Cardiac muscle cell (in vitro differentiated cells and primary cell): Measurements from ENCODE around the gene CPNE4. TPM values are rescaled to one million over a fixed set of nuclear protein-coding genes. Genes with fewer than 3 reads are reported as not detected.

Experiments used
- DNase-seq, 2 donors: peaks; one replicate each; pipeline versions ENCODE4 v3.0.0 to v3.0.0-alpha.2; 2010 to 2017; ENCODE audit warnings: low read depth in 1 of 2, low spot score in 1 of 2
- H3K27ac ChIP-seq: fragments of 200-600 bp; sonication (generic); 2 replicates; pipeline ENCODE4 v1.5.1; 2016
- H3K27me3 ChIP-seq: fragments of 200-600 bp; sonication (generic); 2 replicates; pipeline ENCODE4 v1.6.0; 2016; ENCODE audit warnings: control low read depth
- H3K36me3 ChIP-seq: fragments of 200-600 bp; sonication (generic); 2 replicates; pipeline ENCODE4 v1.5.1; 2016; ENCODE audit warnings: control low read depth
- H3K4me1 ChIP-seq: fragments of 200-600 bp; sonication (generic); 2 replicates; pipeline ENCODE4 v1.8.1; 2017; ENCODE audit warnings: low read depth, mild to moderate bottlenecking, mixed run types
- H3K4me3 ChIP-seq: fragments of 200-600 bp; sonication (generic); 2 replicates; pipeline ENCODE4 v1.5.1; 2016; ENCODE audit warnings: mild to moderate bottlenecking
- H3K9me3 ChIP-seq: fragments of 200-600 bp; sonication (generic); 2 replicates; pipeline ENCODE4 v1.5.1; 2017; ENCODE audit warnings: low read depth, mild to moderate bottlenecking, control low read depth
- polyA plus RNA-seq: library from polyadenylated mRNA; unstranded; fragments of >200 nt; fragmentation: Nextera tagmentation; extraction: Ambion mirVana; gene quantifications from 2 replicates; pipeline ENCODE4 v1.2.1, GENCODE V29; 2016
- total RNA-seq: library from RNA; depleted of rRNA; stranded (reverse); fragments of >200 nt; gene quantifications from 2 replicates; pipeline ENCODE4 v1.2.3, GENCODE V29; 2016
- TF ChIP-seq, protein P1 (sequence below): IDR thresholded peaks from 2 replicates; pipeline ENCODE4 v1.5.1; 2012; ENCODE audit warnings: low read depth, mild to moderate bottlenecking, low read length

CPNE4 gene
- total and polyA plus RNA-seq, 2 experiments from 2014 or later, result 3.3 to 7.6 TPM

DNA sequence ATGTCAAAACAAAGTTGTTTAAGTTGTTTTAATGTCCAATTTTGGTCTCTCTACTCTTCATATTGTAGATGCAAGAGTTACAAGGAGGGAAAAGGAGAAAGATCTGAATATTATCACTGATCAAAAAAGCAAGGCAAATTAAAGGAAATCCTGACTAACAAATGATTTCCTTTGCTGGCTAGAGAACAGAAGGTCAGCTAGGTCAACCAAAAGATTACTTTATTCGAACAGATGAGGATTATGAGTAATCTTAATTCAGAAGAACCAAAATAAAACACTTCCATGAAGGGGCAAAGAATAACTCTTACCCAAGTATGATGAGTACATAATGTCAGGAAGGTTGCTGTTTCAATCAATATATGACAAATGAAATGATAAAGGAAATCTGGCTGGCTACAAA, 33.8 kb downstream of the CPNE4 start:
- Histone ChIP-seq H3K9me3 (no peaks in the 10 kb centered on the region), H3K27ac (no peak overlapping the region), H3K4me1 (no peaks in the 10 kb centered on the region), H3K27me3 (no peaks in the 10 kb centered on the region), H3K4me3 (no peak overlapping the region), H3K36me3 (no peaks in the 10 kb centered on the region)
- TF ChIP-seq, protein P1, sequence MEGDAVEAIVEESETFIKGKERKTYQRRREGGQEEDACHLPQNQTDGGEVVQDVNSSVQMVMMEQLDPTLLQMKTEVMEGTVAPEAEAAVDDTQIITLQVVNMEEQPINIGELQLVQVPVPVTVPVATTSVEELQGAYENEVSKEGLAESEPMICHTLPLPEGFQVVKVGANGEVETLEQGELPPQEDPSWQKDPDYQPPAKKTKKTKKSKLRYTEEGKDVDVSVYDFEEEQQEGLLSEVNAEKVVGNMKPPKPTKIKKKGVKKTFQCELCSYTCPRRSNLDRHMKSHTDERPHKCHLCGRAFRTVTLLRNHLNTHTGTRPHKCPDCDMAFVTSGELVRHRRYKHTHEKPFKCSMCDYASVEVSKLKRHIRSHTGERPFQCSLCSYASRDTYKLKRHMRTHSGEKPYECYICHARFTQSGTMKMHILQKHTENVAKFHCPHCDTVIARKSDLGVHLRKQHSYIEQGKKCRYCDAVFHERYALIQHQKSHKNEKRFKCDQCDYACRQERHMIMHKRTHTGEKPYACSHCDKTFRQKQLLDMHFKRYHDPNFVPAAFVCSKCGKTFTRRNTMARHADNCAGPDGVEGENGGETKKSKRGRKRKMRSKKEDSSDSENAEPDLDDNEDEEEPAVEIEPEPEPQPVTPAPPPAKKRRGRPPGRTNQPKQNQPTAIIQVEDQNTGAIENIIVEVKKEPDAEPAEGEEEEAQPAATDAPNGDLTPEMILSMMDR, result no peak
- DNase-seq, result no peak

DNA sequence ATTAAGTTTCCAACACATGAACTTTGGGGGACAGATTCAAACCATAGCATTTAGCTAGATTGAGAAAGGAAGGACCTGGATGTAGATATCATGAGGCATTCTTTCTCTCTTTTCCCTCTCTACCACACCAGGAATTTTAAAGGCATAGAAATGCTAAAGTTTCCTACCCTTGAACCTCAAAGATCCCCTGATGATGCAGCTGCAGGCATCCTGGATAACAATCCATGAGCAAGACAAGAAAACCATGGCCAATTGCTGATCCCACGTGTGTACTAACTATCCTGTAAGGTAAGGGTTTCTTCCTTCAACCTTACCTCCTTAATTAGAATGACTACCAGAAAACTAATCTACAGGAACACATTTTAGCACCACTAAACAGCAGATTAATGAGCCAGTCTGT, 36.8 kb downstream of the CPNE4 start:
- Histone ChIP-seq H3K36me3 (no peaks in the 10 kb centered on the region), H3K27me3 (no peaks in the 10 kb centered on the region), H3K4me1 (no peaks in the 10 kb centered on the region), H3K4me3 (no peak overlapping the region), H3K27ac (no peak overlapping the region), H3K9me3 (no peaks in the 10 kb centered on the region)
- TF ChIP-seq, protein P1, result no peak
- no peak for DNase-seq

DNA sequence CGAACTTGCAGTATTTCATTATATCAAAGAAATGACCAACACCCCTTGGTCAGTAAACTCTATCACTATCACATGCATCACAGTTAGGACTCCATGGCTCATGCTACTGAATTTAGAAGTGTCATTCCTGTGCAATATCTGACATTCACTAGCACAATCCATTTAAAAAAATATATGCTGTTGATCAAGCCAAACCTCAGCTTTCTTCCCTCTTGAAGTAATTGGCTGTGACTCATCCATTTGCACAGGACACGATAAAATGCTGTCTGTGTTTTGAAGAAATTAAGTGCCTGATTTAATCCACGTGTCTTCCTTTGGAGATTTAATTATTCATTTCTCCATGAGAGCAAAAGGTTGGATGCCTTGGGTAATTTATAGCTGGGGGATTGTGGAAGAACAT, 38.9 kb downstream of the CPNE4 start:
- Histone ChIP-seq H3K4me3 (no peak overlapping the region), H3K9me3 (no peaks in the 10 kb centered on the region), H3K4me1 (no peaks in the 10 kb centered on the region), H3K27ac (no peak overlapping the region), H3K36me3 (no peaks in the 10 kb centered on the region), H3K27me3 (no peaks in the 10 kb centered on the region)
- peak in 1 of 2 donors; percentile 11 for DNase-seq
- TF ChIP-seq, protein P1, result no peak

DNA sequence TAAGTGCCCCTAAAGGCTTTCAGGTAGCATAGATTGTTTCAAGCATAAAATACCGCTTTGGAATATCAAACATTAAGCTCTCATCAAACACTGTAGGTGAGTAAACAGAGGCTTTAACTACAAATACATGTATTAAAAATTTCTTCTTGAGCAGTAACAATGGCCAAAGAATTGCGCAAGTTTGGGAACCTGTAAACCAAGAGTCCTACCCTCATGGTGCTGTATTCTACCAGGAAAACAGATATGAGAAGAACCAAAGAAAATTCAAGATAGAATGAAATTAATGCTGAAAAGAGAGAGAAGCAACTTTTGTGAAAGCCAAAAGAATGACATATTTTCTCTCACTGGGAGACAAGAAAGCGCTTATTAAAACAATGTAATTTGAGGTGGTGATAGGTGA, 45.5 kb downstream of the CPNE4 start:
- Histone ChIP-seq H3K27me3 (no peaks in the 10 kb centered on the region), H3K27ac (no peak overlapping the region), H3K4me1 (no peaks in the 10 kb centered on the region), H3K36me3 (no peaks in the 10 kb centered on the region), H3K4me3 (no peak overlapping the region), H3K9me3 (no peaks in the 10 kb centered on the region)
- DNase-seq, result no peak
- TF ChIP-seq, protein P1, result no peak

DNA sequence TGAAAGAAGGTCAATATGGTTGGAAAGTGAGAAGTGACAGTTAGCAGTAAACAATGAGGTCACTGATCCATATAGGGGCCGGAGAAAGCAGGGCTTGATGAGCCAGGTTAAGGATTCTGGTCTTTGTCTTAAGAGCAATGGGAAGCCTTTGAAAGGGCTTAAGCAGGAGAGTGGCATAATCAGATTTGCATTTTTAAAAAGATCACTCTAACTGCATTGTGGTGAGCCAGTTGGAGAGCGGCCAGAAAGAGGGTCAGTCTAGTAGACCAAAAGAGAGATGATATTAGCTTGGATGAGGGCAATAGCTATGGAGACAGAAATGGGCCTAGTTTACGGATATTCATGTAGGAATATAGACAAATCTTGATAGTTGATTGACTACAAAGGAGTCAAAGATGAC, 46.6 kb downstream of the CPNE4 start:
- Histone ChIP-seq H3K36me3 (no peaks in the 10 kb centered on the region), H3K4me3 (no peak overlapping the region), H3K27ac (no peak overlapping the region), H3K9me3 (no peaks in the 10 kb centered on the region), H3K4me1 (no peaks in the 10 kb centered on the region), H3K27me3 (no peaks in the 10 kb centered on the region)
- TF ChIP-seq, protein P1, result no peak
- DNase-seq, result no peak

DNA sequence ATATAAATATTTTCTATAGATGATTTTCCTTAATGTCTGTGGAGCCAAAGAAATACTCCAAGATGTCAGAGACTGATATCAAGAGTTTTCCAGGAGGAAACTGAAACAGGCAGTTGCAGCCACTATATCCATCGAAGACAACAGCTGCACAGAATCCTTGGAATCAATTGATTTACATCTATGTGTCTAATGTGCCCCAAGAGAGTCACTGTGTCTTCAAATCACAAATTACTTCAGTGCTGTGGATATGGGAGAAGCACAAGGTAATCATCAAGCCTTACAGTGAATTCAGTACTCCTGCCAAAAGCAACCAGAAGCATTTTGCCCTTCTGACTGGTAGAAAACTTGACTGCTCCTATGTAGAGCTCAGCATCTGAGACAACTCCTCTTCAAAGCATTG, 51.1 kb downstream of the CPNE4 start:
- TF ChIP-seq, protein P1, result no peak
- DNase-seq, result no peak
- no peaks in the 10 kb centered on the region for H3K27me3 ChIP-seq
- no peak overlapping the region for H3K27ac ChIP-seq
- no peaks in the 10 kb centered on the region for H3K4me1 ChIP-seq
- H3K9me3 ChIP-seq, result no peaks in the 10 kb centered on the region
- no peak overlapping the region for H3K4me3 ChIP-seq
- no peaks in the 10 kb centered on the region for H3K36me3 ChIP-seq
